Bone marrow (tissue), 2 donors: ENCODE data around the gene FUBP3.
A peak's percentile ranks its signal among the peaks of the same experiment; 100 is the strongest.

Experiments
- DNase-seq, 2 donors: peaks; one replicate each; lab custom pipeline; 2025; lab: John Stamatoyannopoulos, UW

FUBP3 gene

GRCh38 chr9:130662099-130662969, 83.0 kb downstream of the FUBP3 start:
- no peak for DNase-seq

DNA sequence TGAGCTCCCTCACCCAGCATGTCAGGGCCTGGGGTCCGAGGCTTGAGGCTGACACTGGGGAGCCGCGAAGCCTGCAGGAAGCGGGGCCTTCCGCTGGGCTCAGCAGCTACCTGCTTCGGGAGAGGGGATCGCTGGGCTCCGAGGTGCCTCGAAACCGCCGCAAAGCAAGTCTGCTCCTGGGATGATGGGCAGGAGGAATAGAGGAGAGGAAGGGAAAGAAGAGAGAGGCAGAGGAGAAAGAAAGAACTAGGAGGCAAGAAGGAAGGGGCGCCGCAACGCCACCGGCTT, 83.5 kb downstream of the FUBP3 start:
- no peak for DNase-seq

- DNase-seq = no peak
Measured at GRCh38 chr9:130663258-130663976, 84.0 kb downstream of the FUBP3 start.

DNA sequence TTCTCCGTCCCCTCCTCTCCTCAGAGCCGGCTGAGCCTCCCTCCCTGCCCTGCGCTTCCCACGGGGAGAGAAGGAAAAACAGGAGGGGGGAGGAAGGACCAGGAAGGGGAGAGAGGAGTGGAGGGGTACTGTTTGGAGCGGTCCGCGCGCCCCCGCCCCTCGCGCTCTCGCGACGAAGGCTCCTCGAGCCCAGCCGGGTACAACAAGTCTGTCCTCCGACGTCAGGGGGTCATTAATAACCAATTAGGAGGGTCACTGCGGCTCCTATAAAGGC, 84.5 kb downstream of the FUBP3 start:
- DNase-seq = no peak

DNA sequence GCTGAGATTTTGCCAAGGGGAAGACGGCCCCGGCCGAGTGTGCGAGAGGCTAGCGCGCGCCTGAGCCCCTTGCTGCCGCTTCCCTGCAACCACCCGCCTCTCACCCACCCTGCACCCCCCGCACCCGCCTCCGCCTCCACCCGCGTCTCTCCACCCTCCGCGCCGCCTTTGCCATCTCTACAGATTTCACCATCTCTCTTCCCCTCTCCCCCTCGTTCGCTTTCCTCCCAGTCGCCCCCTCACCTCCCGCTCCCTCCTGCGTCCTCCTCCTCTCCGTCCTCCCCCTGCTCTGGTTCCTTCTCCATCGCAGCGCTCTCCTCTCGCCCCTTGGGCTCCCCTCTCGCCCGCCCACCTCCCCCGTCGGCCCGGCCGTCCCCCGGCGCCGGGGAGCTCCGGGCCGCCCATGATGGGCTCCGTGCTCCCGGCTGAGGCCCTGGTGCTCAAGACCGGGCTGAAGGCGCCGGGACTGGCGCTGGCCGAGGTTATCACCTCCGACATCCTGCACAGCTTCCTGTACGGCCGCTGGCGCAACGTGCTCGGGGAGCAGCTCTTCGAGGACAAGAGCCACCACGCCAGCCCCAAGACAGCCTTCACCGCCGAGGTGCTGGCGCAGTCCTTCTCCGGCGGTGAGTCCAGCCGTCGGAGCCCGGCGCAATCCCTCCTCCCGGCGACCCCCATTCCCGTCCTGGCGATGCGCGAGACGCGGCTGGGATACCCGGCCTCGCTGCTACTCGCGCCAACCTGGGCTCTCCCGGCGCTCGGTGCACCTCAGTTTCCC, 85.1 kb downstream of the FUBP3 start, which contains the start of gene PRDM12:
Gene PRDM12, plus strand, starts transcription at position 344 of the 778 bp plus-strand sequence. Its CDS starts 60 bp downstream, at position 404.
- DNase-seq = no peak

DNA sequence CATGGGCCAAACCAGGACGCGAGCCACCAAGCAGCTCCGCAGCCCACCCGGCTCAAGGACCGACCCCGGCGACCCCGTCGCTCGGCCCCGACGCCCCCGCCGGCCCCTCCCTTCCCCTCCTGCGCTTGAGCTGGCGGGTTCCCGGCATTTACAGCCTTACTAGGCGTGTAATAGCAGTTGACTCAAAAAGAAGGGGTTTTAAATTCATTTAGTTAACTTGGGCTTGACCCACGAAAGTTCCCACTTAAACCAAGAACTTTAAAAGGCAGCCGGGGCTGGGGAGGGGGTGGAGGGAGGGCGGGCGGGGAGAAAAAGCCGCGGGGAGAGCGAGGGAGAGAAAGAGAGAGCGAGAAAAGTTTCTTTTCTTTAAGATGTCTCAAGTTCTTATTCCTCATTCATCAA, 85.7 kb downstream of the FUBP3 start:
- DNase-seq = no peak

DNA sequence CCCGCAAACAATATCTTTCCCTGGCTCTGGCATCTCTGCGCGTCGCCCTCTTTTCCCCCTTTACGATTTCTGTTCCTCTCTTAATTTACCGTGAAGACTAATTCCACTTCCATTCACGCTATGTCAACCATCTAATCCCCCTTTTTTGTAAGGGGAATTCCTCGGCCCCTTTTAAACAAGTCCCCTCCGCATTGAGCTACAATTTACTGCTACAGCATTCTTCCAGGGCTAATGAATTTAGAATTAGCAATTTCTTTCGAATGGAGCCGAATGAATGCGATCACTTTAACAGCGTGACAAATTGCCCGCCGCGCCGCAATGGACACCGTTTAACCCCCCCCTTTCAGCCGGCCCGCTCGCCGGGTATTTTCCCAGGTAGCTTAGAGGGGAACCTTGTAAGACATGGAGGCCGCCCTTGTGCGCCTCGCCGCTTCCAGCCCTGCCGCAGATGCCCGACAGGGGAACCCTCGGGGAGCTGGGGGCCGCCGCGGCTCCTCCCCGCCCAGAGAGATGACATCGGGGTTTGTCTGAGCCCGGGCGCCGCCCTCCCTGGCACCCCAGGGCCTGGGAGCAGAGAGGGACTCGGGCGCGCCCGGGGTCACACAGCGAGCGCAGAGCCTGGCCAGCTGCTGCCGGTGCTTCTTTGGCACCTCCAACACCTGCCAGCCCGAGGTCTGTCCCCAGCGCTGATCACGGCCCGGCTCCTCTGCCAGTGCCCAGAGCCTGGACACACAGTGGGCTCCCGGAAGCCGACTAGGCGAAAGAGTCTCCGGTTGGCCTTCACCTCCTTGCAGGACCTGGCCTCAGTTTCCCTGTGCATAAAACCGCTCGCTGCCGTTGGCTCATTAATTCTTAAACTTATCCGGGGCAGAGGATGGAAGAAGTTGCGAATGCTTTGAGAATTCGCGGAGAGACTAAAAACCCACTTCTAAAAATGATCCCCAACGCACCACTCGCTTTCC, 86.3 kb downstream of the FUBP3 start:
- DNase-seq = no peak

DNA sequence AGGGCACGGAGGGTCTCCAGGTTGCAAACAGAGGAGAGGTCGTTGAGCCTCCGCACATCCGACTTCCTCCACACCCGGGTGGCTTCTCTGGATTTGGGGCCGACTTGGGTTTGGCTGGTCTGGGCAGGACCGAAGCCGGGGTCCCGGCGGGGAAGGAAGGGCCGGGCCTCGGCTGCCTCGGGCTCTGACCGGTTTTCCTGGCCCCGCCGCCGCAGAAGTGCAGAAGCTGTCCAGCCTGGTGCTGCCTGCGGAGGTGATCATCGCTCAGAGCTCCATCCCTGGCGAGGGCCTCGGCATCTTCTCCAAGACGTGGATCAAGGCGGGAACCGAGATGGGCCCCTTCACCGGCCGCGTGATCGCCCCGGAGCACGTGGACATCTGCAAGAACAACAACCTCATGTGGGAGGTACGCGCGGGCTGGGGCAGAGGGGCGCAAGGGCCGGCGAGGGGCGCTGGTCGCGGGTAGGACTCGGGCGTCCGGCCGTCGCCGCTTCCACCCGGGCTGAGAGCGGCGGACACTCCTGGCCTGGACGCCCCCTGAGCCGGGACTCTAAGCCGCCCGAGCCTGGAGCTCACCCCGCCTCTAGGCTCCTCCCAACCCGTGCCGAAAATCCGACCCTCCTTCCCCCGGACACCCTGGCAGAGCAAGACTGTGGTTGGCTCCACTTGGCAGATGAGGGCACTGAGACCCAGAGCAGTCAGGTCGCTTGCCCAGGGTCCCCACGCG, 87.2 kb downstream of the FUBP3 start:
- DNase-seq = no peak

- DNase-seq = no peak
Measured at GRCh38 chr9:130667120-130667435, 87.7 kb downstream of the FUBP3 start.

DNA sequence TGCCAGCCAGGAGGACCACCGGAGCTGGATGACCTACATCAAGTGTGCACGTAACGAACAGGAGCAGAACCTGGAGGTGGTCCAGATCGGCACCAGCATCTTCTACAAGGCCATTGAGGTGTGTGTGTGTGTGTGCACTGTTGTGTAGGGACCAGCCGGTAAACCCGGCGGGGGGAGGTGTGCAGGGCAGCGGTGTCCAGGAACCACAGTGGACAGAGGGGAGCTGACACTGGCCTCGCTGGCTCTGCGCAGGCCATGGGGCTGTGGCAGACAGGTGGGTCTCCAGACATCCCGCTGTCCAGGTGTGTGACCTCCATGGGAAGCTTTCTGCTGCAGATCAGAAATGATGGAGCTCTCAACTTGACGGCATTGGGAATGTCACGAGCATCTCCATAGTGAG, 88.8 kb downstream of the FUBP3 start:
- no peak for DNase-seq

GRCh38 chr9:130668659-130669058, 89.3 kb downstream of the FUBP3 start:
- no peak for DNase-seq

DNA sequence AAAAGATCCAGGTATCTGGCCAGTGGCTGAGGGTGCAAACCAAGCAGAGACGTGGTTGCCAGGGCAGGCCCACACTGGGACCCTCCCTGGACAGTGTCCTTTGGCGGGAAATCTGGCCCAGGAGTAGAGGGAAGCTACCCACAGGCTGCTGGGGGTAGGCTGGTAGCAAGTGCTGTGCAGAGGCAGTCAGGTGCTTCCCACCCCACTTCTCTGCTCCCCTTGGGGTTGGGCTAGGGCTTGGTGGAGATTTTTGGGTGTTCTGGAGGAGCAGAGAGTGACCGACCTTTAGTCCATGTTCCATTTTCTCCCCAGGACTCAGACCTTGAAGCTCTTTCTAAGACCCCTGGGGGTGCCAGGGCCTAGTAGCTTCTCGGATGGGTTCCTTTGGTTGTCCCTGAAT, 90.6 kb downstream of the FUBP3 start:
- DNase-seq = no peak

DNA sequence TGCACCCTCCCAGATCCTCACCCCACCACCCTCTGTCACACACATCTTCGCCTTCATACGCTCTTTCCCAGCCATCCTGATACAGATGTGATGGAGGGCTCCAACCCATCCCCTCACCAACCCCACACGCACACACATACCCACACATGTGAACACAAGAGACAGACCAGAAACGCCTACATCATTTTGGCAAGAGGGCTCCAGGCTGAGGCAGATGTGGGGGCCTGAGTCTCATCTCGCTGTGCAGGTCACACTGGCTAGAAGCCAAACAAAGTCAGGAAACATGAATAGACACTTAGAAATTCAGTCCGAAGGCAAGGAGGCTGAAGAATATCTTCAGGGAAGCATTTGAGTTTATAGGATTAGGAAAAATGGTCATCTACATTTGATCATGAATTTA, 91.3 kb downstream of the FUBP3 start:
- no peak for DNase-seq

DNA sequence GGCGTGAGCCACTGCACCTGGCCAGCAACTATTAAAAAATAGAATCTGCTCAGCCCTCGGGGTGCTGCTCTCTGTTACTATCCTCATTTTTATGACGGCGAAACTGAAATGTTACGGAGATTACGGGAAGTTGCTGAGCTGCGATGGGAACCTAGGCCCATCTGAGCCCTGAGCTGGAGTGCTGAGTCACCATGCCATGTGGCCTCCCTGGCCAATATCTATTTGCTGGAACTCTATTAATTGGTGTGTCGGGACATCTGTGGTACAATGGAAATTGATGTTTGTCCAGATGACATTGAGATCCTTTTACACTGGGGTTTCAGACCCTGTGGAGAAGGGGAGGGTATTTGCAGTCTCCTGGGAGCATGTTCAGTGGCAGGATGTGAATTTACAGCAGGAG, 93.1 kb downstream of the FUBP3 start:
- DNase-seq = no peak

DNA sequence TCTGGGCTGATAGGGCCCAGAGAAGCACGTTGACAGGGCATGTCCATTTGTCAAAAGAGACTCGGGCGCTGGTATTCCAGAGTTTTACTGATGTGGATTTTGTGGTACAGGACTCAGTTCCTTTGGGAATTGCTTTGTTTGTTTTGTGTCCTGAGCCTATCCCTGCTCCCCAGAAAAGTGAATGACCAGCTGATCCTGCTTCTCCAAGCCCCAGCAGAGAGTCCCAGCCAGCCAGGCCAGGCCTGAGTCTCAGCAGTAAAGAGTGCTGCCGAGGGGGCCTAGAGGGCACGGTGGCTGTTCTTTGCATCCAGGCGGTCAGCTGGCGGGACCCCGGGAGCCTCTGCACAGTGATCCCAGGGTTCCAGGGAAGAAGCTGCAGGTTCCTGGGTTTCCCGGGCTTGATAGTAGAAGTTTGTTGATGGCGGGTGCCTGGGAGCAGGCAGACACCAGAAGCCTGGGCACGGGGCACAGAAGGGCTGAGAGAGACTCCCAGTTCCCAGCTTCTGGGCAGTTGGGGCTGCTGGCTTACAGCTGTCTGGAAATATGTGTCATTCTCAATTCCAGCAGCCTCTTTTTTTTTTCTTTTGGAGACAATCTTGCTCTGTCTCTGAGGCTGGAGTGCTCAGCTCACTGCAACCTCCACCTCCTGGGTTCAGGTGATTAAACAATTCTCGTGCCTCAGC, 93.7 kb downstream of the FUBP3 start:
- no peak for DNase-seq

GRCh38 chr9:130675396-130675795, 96.0 kb downstream of the FUBP3 start:
- DNase-seq = no peak

GRCh38 chr9:130677252-130677651, 97.9 kb downstream of the FUBP3 start:
- DNase-seq = no peak

GRCh38 chr9:130680836-130681768, 101.7 kb downstream of the FUBP3 start:
- DNase-seq = peak in 1 of 2 donors; percentile 61

DNA sequence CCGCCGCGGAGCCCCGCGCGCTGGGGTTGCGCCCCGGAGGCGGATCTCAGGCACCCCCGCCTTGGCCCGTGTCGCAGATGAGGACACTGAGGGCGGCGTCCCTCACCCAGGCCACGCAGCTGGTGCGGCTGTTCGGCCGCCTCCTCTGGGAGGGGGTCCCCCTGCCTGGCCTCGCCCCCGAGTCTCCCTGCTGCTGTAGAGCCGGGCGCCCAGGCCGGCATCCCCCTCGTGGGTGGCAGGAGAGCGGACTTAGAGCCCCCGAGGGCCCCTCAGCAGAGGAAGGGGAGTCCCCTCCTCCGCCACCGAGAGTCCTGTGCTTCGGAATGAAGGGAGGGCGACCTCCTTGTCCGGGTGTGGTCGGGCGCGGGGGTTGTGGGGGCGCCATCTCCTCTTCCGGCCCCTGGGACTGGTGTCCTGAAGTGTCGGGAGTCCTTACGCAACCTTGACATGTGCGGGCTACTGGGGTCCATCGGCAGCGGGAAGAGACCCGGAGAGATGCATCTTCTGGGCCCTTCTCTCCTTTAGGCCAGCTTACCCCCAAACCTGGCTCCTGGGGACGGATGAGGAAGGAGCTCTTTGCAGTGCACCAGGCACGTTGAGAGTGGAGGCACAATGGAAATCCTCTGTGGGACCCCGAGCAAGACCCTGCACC, 102.5 kb downstream of the FUBP3 start:
- DNase-seq = no peak
